ENCODE data around the gene GPR158. TPM values are rescaled to one million over a fixed set of nuclear protein-coding genes. Genes with fewer than 3 reads are reported as not detected.
"Not testable (repeated sequence)": the region's sequence is repeated elsewhere in the genome, so short reads cannot be mapped to it uniquely, and the experiment has no call there.

The GPR158 gene
- total RNA-seq, 1 experiment from 2014 or later, result 12.2 TPM

- DNase-seq, result no peak
- intact Hi-C loops (cut with micrococcal nuclease; ENCODE audit: unreplicated experiment), result no loop called here
- H3K27ac ChIP-seq, result no peak overlapping the region
- no peaks in the 10 kb centered on the region for H3K9me3 ChIP-seq (ENCODE audit: insufficient read depth, low read depth)
- no TSS peak for BruUV-seq (replicated peaks)
- H2AFZ ChIP-seq, result no peak overlapping the region
- no peaks in the 10 kb centered on the region for H4K20me1 ChIP-seq (ENCODE audit: insufficient read depth)
- no peak overlapping the region for H3K4me3 ChIP-seq
- H3K4me2 ChIP-seq, result no peak overlapping the region
- TF ChIP-seq EZH2 (IDR thresholded peaks at IDR 0.05; ENCODE audit: low read depth) (no peak), CTCF (conservative IDR thresholded peaks at IDR 0.05) (no peak)
- no peaks in the 10 kb centered on the region for H3K36me3 ChIP-seq (ENCODE audit: low read depth)
- ChIA-PET POLR2A (ENCODE audit: unreplicated experiment) (no interaction called here), CTCF (no interaction called here)
- no peaks in the 10 kb centered on the region for H3K9me2 ChIP-seq (ENCODE audit: insufficient read depth)
- H3K79me2 ChIP-seq (ENCODE audit: low read depth), result no peaks in the 10 kb centered on the region
- no peaks in the 10 kb centered on the region for H3K27me3 ChIP-seq (ENCODE audit: insufficient read depth, low read depth)
- no peaks in the 10 kb centered on the region for H3K4me1 ChIP-seq (replicated peaks; ENCODE audit: insufficient read depth)
- H3F3A ChIP-seq (ENCODE audit: insufficient read depth, low read depth), result no peaks in the 10 kb centered on the region
Measured at GRCh38 chr10:25306386-25306785, 131.6 kb downstream of the GPR158 start.

GRCh38 chr10:25308278-25308677 is 133.5 kb downstream of the GPR158 start:
- Histone ChIP-seq H3K4me3 (no peak overlapping the region), H3K9me2 (ENCODE audit: insufficient read depth) (no peaks in the 10 kb centered on the region), H3K79me2 (ENCODE audit: low read depth) (no peaks in the 10 kb centered on the region), H2AFZ (no peak overlapping the region), H3K27me3 (ENCODE audit: insufficient read depth, low read depth) (no peaks in the 10 kb centered on the region), H4K20me1 (ENCODE audit: insufficient read depth) (no peaks in the 10 kb centered on the region), H3K4me1 (replicated peaks; ENCODE audit: insufficient read depth) (no peaks in the 10 kb centered on the region), H3K27ac (no peak overlapping the region), H3K4me2 (no peak overlapping the region), H3K36me3 (ENCODE audit: low read depth) (no peaks in the 10 kb centered on the region), H3F3A (ENCODE audit: insufficient read depth, low read depth) (no peaks in the 10 kb centered on the region), H3K9me3 (ENCODE audit: insufficient read depth, low read depth) (no peaks in the 10 kb centered on the region)
- ChIA-PET CTCF (no interaction called here), POLR2A (ENCODE audit: unreplicated experiment) (no interaction called here)
- no peak for TF ChIP-seq EZH2 (IDR thresholded peaks at IDR 0.05; ENCODE audit: low read depth)
- TF ChIP-seq CTCF (conservative IDR thresholded peaks at IDR 0.05), result no peak
- DNase-seq, result no peak
- intact Hi-C loops (cut with micrococcal nuclease; ENCODE audit: unreplicated experiment), result no loop called here
- no TSS peak for BruUV-seq (replicated peaks)

- H3K4me1 ChIP-seq (replicated peaks; ENCODE audit: insufficient read depth); H3K27ac ChIP-seq; H3K4me2 ChIP-seq; BruUV-seq (replicated peaks); H3K9me2 ChIP-seq (ENCODE audit: insufficient read depth); H3K9me3 ChIP-seq (ENCODE audit: insufficient read depth, low read depth); H4K20me1 ChIP-seq (ENCODE audit: insufficient read depth); H3K27me3 ChIP-seq (ENCODE audit: insufficient read depth, low read depth); H3F3A ChIP-seq (ENCODE audit: insufficient read depth, low read depth); H3K4me3 ChIP-seq; H3K36me3 ChIP-seq (ENCODE audit: low read depth); intact Hi-C loops (cut with micrococcal nuclease; ENCODE audit: unreplicated experiment); H3K79me2 ChIP-seq (ENCODE audit: low read depth): not testable (repeated sequence)
- peak in 1 of 2 experiments; percentile 22 for DNase-seq
- POLR2A ChIA-PET (ENCODE audit: unreplicated experiment), result interaction anchor here (0.6 kb wide), 1 partner anchor 24 kb away, joined by 6 read pairs; no protein-coding TSS in a partner anchor
- H2AFZ ChIP-seq, result peak overlapping the region; percentile 33; the same call in 1 of the 2 replicates
- CTCF ChIA-PET, result interaction anchor here (0.6 kb wide), 1 partner anchor 179 kb away, joined by 3 read pairs; no protein-coding TSS in a partner anchor
Measured at GRCh38 chr10:25317596-25318211, 142.9 kb downstream of the GPR158 start.

- TF ChIP-seq EZH2 (IDR thresholded peaks at IDR 0.05; ENCODE audit: low read depth), result no peak
- TF ChIP-seq CTCF (conservative IDR thresholded peaks at IDR 0.05), result no peak
- H3F3A ChIP-seq (ENCODE audit: insufficient read depth, low read depth), result no peaks in the 10 kb centered on the region
- H3K27me3 ChIP-seq (ENCODE audit: insufficient read depth, low read depth), result no peaks in the 10 kb centered on the region
- H3K4me1 ChIP-seq (replicated peaks; ENCODE audit: insufficient read depth), result no peaks in the 10 kb centered on the region
- ChIA-PET POLR2A (ENCODE audit: unreplicated experiment) (no interaction called here), CTCF (no interaction called here)
- no peak for DNase-seq
- H3K9me2 ChIP-seq (ENCODE audit: insufficient read depth), result no peaks in the 10 kb centered on the region
- no peak overlapping the region for H3K4me2 ChIP-seq
- H4K20me1 ChIP-seq (ENCODE audit: insufficient read depth), result no peaks in the 10 kb centered on the region
- H3K36me3 ChIP-seq (ENCODE audit: low read depth), result no peaks in the 10 kb centered on the region
- intact Hi-C loops (cut with micrococcal nuclease; ENCODE audit: unreplicated experiment), result no loop called here
- no TSS peak for BruUV-seq (replicated peaks)
- H3K4me3 ChIP-seq, result no peak overlapping the region
- no peaks in the 10 kb centered on the region for H3K9me3 ChIP-seq (ENCODE audit: insufficient read depth, low read depth)
- no peak overlapping the region for H3K27ac ChIP-seq
- no peaks in the 10 kb centered on the region for H3K79me2 ChIP-seq (ENCODE audit: low read depth)
- H2AFZ ChIP-seq, result no peak overlapping the region
Measured at GRCh38 chr10:25327273-25327672, 152.5 kb downstream of the GPR158 start.
